Gastrocnemius medialis (tissue), 4 donors: ENCODE measurements around the gene NPAS2.

ENCODE experiments used
- POLR2A ChIP-seq, 2 donors: fragments of 450-650 bp; IDR thresholded peaks; one replicate each; pipeline ENCODE4 v1.6.1; 2017; ENCODE audit warnings: antibody characterized with exemption in 2 of 2, mild to moderate bottlenecking in 2 of 2, moderate library complexity in 2 of 2
- TF ChIP-seq, protein P1 (sequence below), 5 experiments: fragments of 450-650 bp in 3 of 5; fragments of 200-600 bp in 2 of 5; sonication (generic) in 2 of 5; IDR thresholded peaks in 4 of 5; conservative IDR thresholded peaks in 1 of 5; 1 replicate in 4 of 5; 2 replicates in 1 of 5; pipeline ENCODE4 v1.5.1; 2016 to 2019; ENCODE audit warnings: antibody characterized with exemption in 5 of 5, mild to moderate bottlenecking in 3 of 5, moderate library complexity in 3 of 5

- no peak for TF ChIP-seq POLR2A (IDR thresholded peaks at IDR 0.05)
- TF ChIP-seq, protein P1, sequence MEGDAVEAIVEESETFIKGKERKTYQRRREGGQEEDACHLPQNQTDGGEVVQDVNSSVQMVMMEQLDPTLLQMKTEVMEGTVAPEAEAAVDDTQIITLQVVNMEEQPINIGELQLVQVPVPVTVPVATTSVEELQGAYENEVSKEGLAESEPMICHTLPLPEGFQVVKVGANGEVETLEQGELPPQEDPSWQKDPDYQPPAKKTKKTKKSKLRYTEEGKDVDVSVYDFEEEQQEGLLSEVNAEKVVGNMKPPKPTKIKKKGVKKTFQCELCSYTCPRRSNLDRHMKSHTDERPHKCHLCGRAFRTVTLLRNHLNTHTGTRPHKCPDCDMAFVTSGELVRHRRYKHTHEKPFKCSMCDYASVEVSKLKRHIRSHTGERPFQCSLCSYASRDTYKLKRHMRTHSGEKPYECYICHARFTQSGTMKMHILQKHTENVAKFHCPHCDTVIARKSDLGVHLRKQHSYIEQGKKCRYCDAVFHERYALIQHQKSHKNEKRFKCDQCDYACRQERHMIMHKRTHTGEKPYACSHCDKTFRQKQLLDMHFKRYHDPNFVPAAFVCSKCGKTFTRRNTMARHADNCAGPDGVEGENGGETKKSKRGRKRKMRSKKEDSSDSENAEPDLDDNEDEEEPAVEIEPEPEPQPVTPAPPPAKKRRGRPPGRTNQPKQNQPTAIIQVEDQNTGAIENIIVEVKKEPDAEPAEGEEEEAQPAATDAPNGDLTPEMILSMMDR (IDR thresholded peaks at IDR 0.05 in 4 of 5, conservative IDR thresholded peaks at IDR 0.05 in 1 of 5), result no peak
Measured at GRCh38 chr2:100971221-100971620, 151.3 kb downstream of the NPAS2 start.
